Keratinocyte (primary cell): ENCODE results near the gene UTF1. TPM values are rescaled to one million over a fixed set of nuclear protein-coding genes. Genes with fewer than 3 reads are reported as not detected.

Experiments used
- DNase-seq: peaks from one replicate; pipeline ENCODE4 v3.0.0-alpha.2; 2011; ENCODE audit warnings: low read depth, missing footprints, low spot score
- FAIRE-seq: peaks from 2 replicates; lab custom pipeline; 2011; peaks lifted over from hg19 to GRCh38; lab: Jason Lieb, UNC
- H2AFZ ChIP-seq: 2 replicates; pipeline ENCODE4 v1.6.0; 2012; ENCODE audit warnings: low read length, control low read depth, inconsistent platforms; ENCODE audit not compliant: control insufficient read depth
- H3K27ac ChIP-seq: 2 replicates; pipeline ENCODE4 v1.5.1; 2011; ENCODE audit warnings: low read length; ENCODE audit not compliant: control insufficient read depth, insufficient read depth
- H3K27me3 ChIP-seq: 3 replicates; pipeline ENCODE4 v1.6.0; 2011; ENCODE audit warnings: low read length; ENCODE audit not compliant: control insufficient read depth, insufficient read depth; ENCODE audit errors: extremely low read depth
- H3K36me3 ChIP-seq, 2 experiments: 2 replicates in 1 of 2; 3 replicates in 1 of 2; pipeline ENCODE4 v1.5.1; 2011; ENCODE audit warnings: low read length in 2 of 2, mild to moderate bottlenecking in 1 of 2; ENCODE audit not compliant: control insufficient read depth in 2 of 2, insufficient read depth in 2 of 2; ENCODE audit errors: extremely low read depth in 1 of 2
- H3K4me1 ChIP-seq: 3 replicates; pipeline ENCODE4 v1.5.1; 2011; ENCODE audit warnings: low read length; ENCODE audit not compliant: control insufficient read depth, insufficient read depth; ENCODE audit errors: extremely low read depth
- H3K4me2 ChIP-seq: 3 replicates; pipeline ENCODE4 v1.6.0; 2011; ENCODE audit warnings: low read depth, low read length; ENCODE audit not compliant: control insufficient read depth, insufficient read depth; ENCODE audit errors: extremely low read depth
- H3K4me3 ChIP-seq, 3 experiments: fragments of 200-600 bp in 1 of 3; sonication (generic) in 1 of 3; 2 replicates in 2 of 3; 3 replicates in 1 of 3; pipeline ENCODE4 v1.5.1; 2011 to 2016; ENCODE audit warnings: low read length in 3 of 3, mild to moderate bottlenecking in 3 of 3, control low read depth in 2 of 3, inconsistent platforms in 1 of 3, low read depth in 1 of 3, mixed read lengths in 1 of 3, mixed run types in 1 of 3, moderate library complexity in 1 of 3; ENCODE audit not compliant: control insufficient read depth in 2 of 3, insufficient read depth in 2 of 3; ENCODE audit errors: extremely low read depth in 1 of 3
- H3K79me2 ChIP-seq: 2 replicates; pipeline ENCODE4 v1.6.0; 2012; ENCODE audit warnings: low read length; ENCODE audit not compliant: control insufficient read depth, insufficient read depth
- H3K9ac ChIP-seq: 3 replicates; pipeline ENCODE4 v1.6.0; 2011; ENCODE audit warnings: low read length; ENCODE audit not compliant: control insufficient read depth, insufficient read depth; ENCODE audit errors: extremely low read depth
- H3K9me1 ChIP-seq: 3 replicates; pipeline ENCODE4 v1.6.0; 2011; ENCODE audit warnings: low read length; ENCODE audit not compliant: control insufficient read depth, insufficient read depth; ENCODE audit errors: extremely low read depth
- H3K9me3 ChIP-seq: 2 replicates; pipeline ENCODE4 v1.5.1; 2012; ENCODE audit warnings: low read depth, low read length; ENCODE audit not compliant: control insufficient read depth
- H4K20me1 ChIP-seq: 3 replicates; pipeline ENCODE4 v1.6.0; 2011; ENCODE audit warnings: low read length; ENCODE audit not compliant: control insufficient read depth, insufficient read depth; ENCODE audit errors: extremely low read depth
- EZH2 ChIP-seq: IDR thresholded peaks from one replicate; pipeline ENCODE4 v1.6.1; 2012; ENCODE audit warnings: inconsistent platforms, mild to moderate bottlenecking, low read length, moderate library complexity
- dilution Hi-C: fragments of 300-500 bp; cut with MboI; formaldehyde crosslinking; loops from one replicate; pipeline ENCODE4 v1.7.0; 2020; ENCODE audit warnings: low sequenced_read_pairs; ENCODE audit not compliant: extremely low pct_ligation_motif_present
- polyA plus RNA-seq, 5 experiments: library from polyadenylated mRNA; depleted of rRNA in 3 of 5; stranded (reverse) in 3 of 5; stranded (forward) in 1 of 5; unstranded in 1 of 5; fragments of >200 nt; gene quantifications; 1 replicate in 1 of 5; 2 replicates in 3 of 5; 3 replicates in 1 of 5; pipeline versions ENCODE4 v1.2.1 to v1.2.3, GENCODE V29; 2011 to 2012; ENCODE audit warnings: missing spikeins in 2 of 5, low read depth in 1 of 5, low replicate concordance in 1 of 5
- TF ChIP-seq, protein P1 (sequence below), 3 experiments: IDR thresholded peaks in 1 of 3; conservative IDR thresholded peaks in 1 of 3; optimal IDR thresholded peaks in 1 of 3; 2 replicates in 2 of 3; 3 replicates in 1 of 3; pipeline versions ENCODE3 to v1.5.1; 2011; ENCODE audit warnings: low read length in 3 of 3, mild to moderate bottlenecking in 3 of 3, moderate library complexity in 2 of 3, control low read depth in 1 of 3, inconsistent platforms in 1 of 3; ENCODE audit not compliant: insufficient read depth in 2 of 3; ENCODE audit errors: extremely low read depth in 1 of 3

The UTF1 gene
- polyA plus RNA-seq, 1 donor (not counting 4 experiments of a cell fraction or from before 2014, with no cell fraction given): not detected

GRCh38 chr10:133253361-133253955, 23.4 kb downstream of the UTF1 start:
- FAIRE-seq (no peak), DNase-seq (no peak)
- Histone ChIP-seq H3K79me2 (no peaks in the 10 kb centered on the region), H3K27ac (no peak overlapping the region), H3K9me3 (no peaks in the 10 kb centered on the region), H3K4me1 (peaks cover 15% of the 10 kb centered on the region), H2AFZ (no peak overlapping the region), H3K4me3 (no peak overlapping the region), H3K27me3 (peaks cover 15% of the 10 kb centered on the region), H3K36me3 (no peaks in the 10 kb centered on the region), H3K9ac (no peak overlapping the region), H3K9me1 (no peaks in the 10 kb centered on the region), H3K4me2 (no peak overlapping the region), H4K20me1 (no peaks in the 10 kb centered on the region)
- dilution Hi-C loops: no loop called here
- TF ChIP-seq, protein P1, sequence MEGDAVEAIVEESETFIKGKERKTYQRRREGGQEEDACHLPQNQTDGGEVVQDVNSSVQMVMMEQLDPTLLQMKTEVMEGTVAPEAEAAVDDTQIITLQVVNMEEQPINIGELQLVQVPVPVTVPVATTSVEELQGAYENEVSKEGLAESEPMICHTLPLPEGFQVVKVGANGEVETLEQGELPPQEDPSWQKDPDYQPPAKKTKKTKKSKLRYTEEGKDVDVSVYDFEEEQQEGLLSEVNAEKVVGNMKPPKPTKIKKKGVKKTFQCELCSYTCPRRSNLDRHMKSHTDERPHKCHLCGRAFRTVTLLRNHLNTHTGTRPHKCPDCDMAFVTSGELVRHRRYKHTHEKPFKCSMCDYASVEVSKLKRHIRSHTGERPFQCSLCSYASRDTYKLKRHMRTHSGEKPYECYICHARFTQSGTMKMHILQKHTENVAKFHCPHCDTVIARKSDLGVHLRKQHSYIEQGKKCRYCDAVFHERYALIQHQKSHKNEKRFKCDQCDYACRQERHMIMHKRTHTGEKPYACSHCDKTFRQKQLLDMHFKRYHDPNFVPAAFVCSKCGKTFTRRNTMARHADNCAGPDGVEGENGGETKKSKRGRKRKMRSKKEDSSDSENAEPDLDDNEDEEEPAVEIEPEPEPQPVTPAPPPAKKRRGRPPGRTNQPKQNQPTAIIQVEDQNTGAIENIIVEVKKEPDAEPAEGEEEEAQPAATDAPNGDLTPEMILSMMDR (optimal IDR thresholded peaks at IDR 0.05 in 1 of 3, IDR thresholded peaks at IDR 0.05 in 1 of 3, conservative IDR thresholded peaks at IDR 0.05 in 1 of 3; ENCODE audit: extremely low read depth in 1 of 3, insufficient read depth in 2 of 3, low read length in 3 of 3): no peak

DNA sequence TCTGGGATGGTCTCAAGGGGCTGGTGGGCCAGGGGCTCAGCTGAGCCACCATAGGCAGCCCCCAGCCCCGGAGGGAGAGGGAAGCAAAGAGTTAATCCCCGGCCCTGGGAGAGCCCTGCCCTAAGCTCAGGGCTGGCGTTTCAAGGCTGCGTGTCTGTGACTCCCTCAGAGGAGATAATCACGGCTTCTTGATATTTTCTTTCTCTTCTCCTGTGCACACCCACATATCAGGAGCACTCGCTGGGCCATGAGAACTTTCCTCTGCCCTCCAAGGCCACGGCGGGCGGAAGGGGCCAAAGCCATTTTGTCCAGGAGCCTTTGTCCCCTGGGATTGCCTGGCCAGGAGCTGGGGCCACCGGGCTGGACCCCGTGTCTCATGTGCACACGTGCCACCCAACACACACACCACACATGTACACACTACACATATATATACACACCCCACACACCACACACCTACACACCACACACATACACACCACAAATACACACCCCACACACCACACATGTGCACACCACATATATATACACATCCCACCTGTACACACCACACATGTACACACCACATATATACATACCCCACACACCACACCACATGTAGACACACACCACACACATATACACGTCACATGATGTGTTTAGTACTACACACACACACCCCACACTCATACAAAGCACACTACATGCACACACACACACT, 24.6 kb downstream of the UTF1 start:
- Histone ChIP-seq H3K9me3 (no peaks in the 10 kb centered on the region), H3K36me3 (no peaks in the 10 kb centered on the region), H3K79me2 (no peaks in the 10 kb centered on the region), H3K9ac (no peak overlapping the region), H3K4me2 (no peak overlapping the region), H2AFZ (no peak overlapping the region), H3K27me3 (peaks cover 11% of the 10 kb centered on the region), H3K4me1 (peaks cover 26% of the 10 kb centered on the region), H3K9me1 (no peaks in the 10 kb centered on the region), H4K20me1 (no peaks in the 10 kb centered on the region), H3K27ac (no peak overlapping the region), H3K4me3 (no peak overlapping the region)
- dilution Hi-C loops: no loop called here
- TF ChIP-seq, protein P1 (optimal IDR thresholded peaks at IDR 0.05 in 1 of 3, IDR thresholded peaks at IDR 0.05 in 1 of 3, conservative IDR thresholded peaks at IDR 0.05 in 1 of 3; ENCODE audit: extremely low read depth in 1 of 3, insufficient read depth in 2 of 3, low read length in 3 of 3): no peak
- TF ChIP-seq EZH2: no peak
- FAIRE-seq (no peak), DNase-seq (no peak)
